SHP77 treated with DMSO at 0.1 percent for 48 hours (cell line): ENCODE results near the gene FARS2.

Source experiments
- DNase-seq: peaks from one replicate; lab custom pipeline; 2025; lab: John Stamatoyannopoulos, UW

The FARS2 gene

GRCh38 chr6:5730585-5731263 is 469.4 kb downstream of the FARS2 start:
- DNase-seq, result no peak

GRCh38 chr6:5731435-5731834 is 470.1 kb downstream of the FARS2 start:
- no peak for DNase-seq

GRCh38 chr6:5732496-5732895 is 471.2 kb downstream of the FARS2 start:
- DNase-seq, result no peak

GRCh38 chr6:5736016-5736738 is 474.9 kb downstream of the FARS2 start:
- no peak for DNase-seq

- DNase-seq, result no peak
These were observed 476.1 kb downstream of the FARS2 start for GRCh38 chr6:5737460-5737859.

- DNase-seq, result no peak
These were observed 476.9 kb downstream of the FARS2 start for GRCh38 chr6:5738211-5738610.

GRCh38 chr6:5744497-5744896 is 483.2 kb downstream of the FARS2 start:
- DNase-seq, result no peak

- no peak for DNase-seq
These were observed 483.8 kb downstream of the FARS2 start for GRCh38 chr6:5745081-5745480.

GRCh38 chr6:5746053-5746758 is 484.9 kb downstream of the FARS2 start:
- DNase-seq, result no peak

- DNase-seq, result no peak
These were observed 485.4 kb downstream of the FARS2 start for GRCh38 chr6:5746759-5747130.

- no peak for DNase-seq
These were observed 486.1 kb downstream of the FARS2 start for GRCh38 chr6:5747379-5747778.

- no peak for DNase-seq
These were observed 487.8 kb downstream of the FARS2 start for GRCh38 chr6:5749016-5749650.

- no peak for DNase-seq
These were observed 488.4 kb downstream of the FARS2 start for GRCh38 chr6:5749651-5750215.

GRCh38 chr6:5751525-5752390 is 490.4 kb downstream of the FARS2 start:
- peak; percentile 58 for DNase-seq

- DNase-seq, result no peak
These were observed 491.0 kb downstream of the FARS2 start for GRCh38 chr6:5752391-5752680.

GRCh38 chr6:5753209-5753608 is 491.9 kb downstream of the FARS2 start:
- no peak for DNase-seq

GRCh38 chr6:5754904-5755303 is 493.6 kb downstream of the FARS2 start:
- no peak for DNase-seq

- DNase-seq, result no peak
These were observed 498.3 kb downstream of the FARS2 start for GRCh38 chr6:5759571-5759970.

GRCh38 chr6:5761370-5761769 is 500.1 kb downstream of the FARS2 start:
- DNase-seq, result no peak

GRCh38 chr6:5762561-5762968 is 501.3 kb downstream of the FARS2 start:
- no peak for DNase-seq

- DNase-seq, result no peak
These were observed 502.1 kb downstream of the FARS2 start for GRCh38 chr6:5763407-5763806.

- DNase-seq, result peak; percentile 23
These were observed 502.6 kb downstream of the FARS2 start for GRCh38 chr6:5763871-5764270.
